Endothelial cell (in vitro differentiated cells): Measurements from ENCODE around the gene KLF1. TPM values are rescaled to one million over a fixed set of nuclear protein-coding genes. Genes with fewer than 3 reads are reported as not detected.

ENCODE experiments used
- DNase-seq: peaks from one replicate; pipeline ENCODE4 v3.0.0; 2021; ENCODE audit warnings: low spot score
- H3K27ac Mint-ChIP-seq: one replicate; pipeline ENCODE4 v1.8.0; 2021; ENCODE audit warnings: mixed read lengths, inconsistent platforms; ENCODE audit not compliant: unreplicated experiment
- H3K27me3 Mint-ChIP-seq: one replicate; pipeline ENCODE4 v1.8.0; 2021; ENCODE audit warnings: mild to moderate bottlenecking, moderate library complexity, mixed read lengths, inconsistent platforms; ENCODE audit not compliant: unreplicated experiment
- H3K36me3 Mint-ChIP-seq: one replicate; pipeline ENCODE4 v1.8.0; 2021; ENCODE audit warnings: mild to moderate bottlenecking, low read depth, mixed read lengths, inconsistent platforms; ENCODE audit not compliant: unreplicated experiment
- H3K4me1 Mint-ChIP-seq: one replicate; pipeline ENCODE4 v1.8.0; 2021; ENCODE audit warnings: mild to moderate bottlenecking, mixed read lengths, inconsistent platforms; ENCODE audit not compliant: unreplicated experiment
- H3K4me3 Mint-ChIP-seq: one replicate; pipeline ENCODE4 v1.8.0; 2021; ENCODE audit warnings: mild to moderate bottlenecking, mixed read lengths, inconsistent platforms; ENCODE audit not compliant: unreplicated experiment
- H3K9me3 Mint-ChIP-seq: one replicate; pipeline ENCODE4 v1.8.0; 2021; ENCODE audit warnings: mixed read lengths, inconsistent platforms; ENCODE audit not compliant: unreplicated experiment
- CTCF ChIP-seq: fragments of 200-600 bp; sonication (generic); IDR thresholded peaks from one replicate; pipeline ENCODE4 v1.5.0; 2021; ENCODE audit warnings: antibody characterized with exemption; ENCODE audit not compliant: unreplicated experiment
- total RNA-seq: library from RNA; stranded (reverse); fragmentation: NEBNext Ultra II Directional; extraction: Animal tissue kit (Norgen Biotek cat#: 25700); gene quantifications from one replicate; pipeline ENCODE4 v1.2.1, GENCODE V29; 2021; ENCODE audit not compliant: unreplicated experiment

KLF1 gene
- total RNA-seq, 1 donor from 2014 or later, result 0.54 TPM

DNA sequence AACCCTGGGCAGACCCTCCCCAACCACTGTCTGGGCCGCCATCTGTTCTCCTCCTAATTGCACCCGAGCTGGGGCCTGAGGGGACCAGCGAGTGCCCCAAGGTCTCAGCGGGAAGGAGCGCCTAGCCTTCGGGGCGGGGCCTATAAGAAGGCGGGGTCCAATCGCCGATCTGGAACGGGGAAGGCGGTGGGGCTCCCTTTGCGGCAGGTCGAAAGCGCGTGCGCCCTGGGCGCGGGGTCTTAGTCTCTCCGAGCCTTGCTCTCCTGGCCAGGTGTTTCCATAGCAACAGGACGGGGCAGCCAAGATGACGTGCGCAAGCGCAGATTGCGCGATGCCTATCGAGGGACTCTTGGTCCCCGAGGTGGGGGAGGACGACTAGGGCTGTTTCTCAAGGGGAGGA is 45.9 kb downstream of the KLF1 start:
- H3K9me3 Mint-ChIP-seq, result no peaks in the 10 kb centered on the region
- TF ChIP-seq CTCF, result no peak
- H3K36me3 Mint-ChIP-seq, result peaks cover 7% of the 10 kb centered on the region
- peak; percentile 73 for DNase-seq
- peaks cover 33% of the 10 kb centered on the region for H3K27me3 Mint-ChIP-seq
- peak overlapping the region; percentile 39 for H3K27ac Mint-ChIP-seq
- H3K4me3 Mint-ChIP-seq, result peak overlapping the region; percentile 75
- H3K4me1 Mint-ChIP-seq, result peaks cover 16% of the 10 kb centered on the region

- no peaks in the 10 kb centered on the region for H3K9me3 Mint-ChIP-seq
- DNase-seq, result peak; percentile 83
- H3K4me3 Mint-ChIP-seq, result peak overlapping the region; percentile 75
- peaks cover 16% of the 10 kb centered on the region for H3K4me1 Mint-ChIP-seq
- peak overlapping the region; percentile 64 for H3K27ac Mint-ChIP-seq
- H3K27me3 Mint-ChIP-seq, result peaks cover 34% of the 10 kb centered on the region
- H3K36me3 Mint-ChIP-seq, result peaks cover 7% of the 10 kb centered on the region
- no peak for TF ChIP-seq CTCF
Observed at GRCh38 chr19:12840091-12841079, 46.6 kb downstream of the KLF1 start.

DNA sequence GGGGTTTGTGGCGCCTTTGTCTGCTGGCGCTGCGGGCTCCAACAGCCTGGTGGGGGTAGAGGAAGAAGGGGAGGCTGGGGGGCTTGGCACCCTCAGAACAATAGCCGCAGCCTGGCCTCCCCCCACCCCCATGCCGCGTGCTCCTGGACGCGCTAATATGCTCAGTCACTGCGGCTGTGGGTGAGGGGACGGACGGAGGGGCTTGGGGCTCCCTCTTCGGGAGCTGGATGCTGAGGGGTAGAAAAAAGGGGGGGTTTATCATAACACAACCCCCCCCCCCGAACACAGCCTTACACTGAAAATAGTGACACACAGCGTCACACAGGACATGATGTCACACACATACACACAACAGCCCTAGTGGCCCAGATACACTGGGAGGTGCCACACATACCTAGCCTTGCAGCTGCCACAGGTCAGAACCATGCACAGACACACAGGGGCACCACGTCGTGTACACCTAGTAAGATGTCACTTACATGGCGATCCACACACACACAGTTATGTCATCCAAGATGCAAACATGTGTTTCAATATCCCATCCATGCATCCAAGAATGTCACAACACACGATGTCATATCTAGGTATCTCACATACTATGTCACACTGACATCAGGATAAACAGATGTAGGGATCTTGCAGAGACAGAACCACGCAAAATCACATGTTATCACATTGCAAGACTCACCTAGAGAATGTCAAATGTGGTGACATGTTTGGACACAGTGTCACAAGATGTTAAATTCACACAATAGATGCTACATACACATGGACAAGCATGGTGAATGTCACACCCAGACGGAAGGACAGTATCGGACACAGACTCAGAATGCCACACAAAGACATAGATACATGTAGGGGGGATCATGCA is 47.9 kb downstream of the KLF1 start:
- Mint-ChIP-seq H3K27ac (no peak overlapping the region), H3K36me3 (peaks cover 7% of the 10 kb centered on the region), H3K9me3 (no peaks in the 10 kb centered on the region), H3K4me1 (peaks cover 16% of the 10 kb centered on the region), H3K4me3 (peak overlapping the region; percentile 85), H3K27me3 (peaks cover 38% of the 10 kb centered on the region)
- DNase-seq, result no peak
- TF ChIP-seq CTCF, result no peak

- H3K4me3 Mint-ChIP-seq, result peak within 1 kb of the TSS; percentile 85
- no peaks in the 10 kb centered on the region for H3K9me3 Mint-ChIP-seq
- no peak within 1 kb of the TSS for H3K27ac Mint-ChIP-seq
- peaks cover 7% of the 10 kb centered on the region for H3K36me3 Mint-ChIP-seq
- H3K27me3 Mint-ChIP-seq, result peaks cover 38% of the 10 kb centered on the region
- peak; percentile 68 for DNase-seq
- peaks cover 16% of the 10 kb centered on the region for H3K4me1 Mint-ChIP-seq
- peak; percentile 65 for TF ChIP-seq CTCF
Observed at GRCh38 chr19:12838182-12838885, 48.7 kb downstream of the KLF1 start, which contains the start of gene MAST1. Gene MAST1, plus strand, starts transcription at chr19:12838515. Its CDS starts 58 bp downstream, at chr19:12838573.
